Measurements from ENCODE around the gene VAV3. TPM values are rescaled to one million over a fixed set of nuclear protein-coding genes. Genes with fewer than 3 reads are reported as not detected.

Gene VAV3
- polyA plus RNA-seq, 1 donor (not counting 4 experiments of a cell fraction or from before 2014, with no cell fraction given): 19.6 TPM

- Histone ChIP-seq H3K27ac (ENCODE audit: control insufficient read depth, insufficient read depth, low read length) (no peak overlapping the region), H3K27me3 (ENCODE audit: control insufficient read depth, extremely low read depth, insufficient read depth, low read length) (no peaks in the 10 kb centered on the region), H3K9ac (ENCODE audit: control insufficient read depth, extremely low read depth, insufficient read depth, low read length) (no peak overlapping the region), H2AFZ (ENCODE audit: control insufficient read depth, low read length) (no peak overlapping the region), H3K4me1 (ENCODE audit: control insufficient read depth, extremely low read depth, insufficient read depth, low read length) (peaks cover 6% of the 10 kb centered on the region), H4K20me1 (ENCODE audit: control insufficient read depth, extremely low read depth, insufficient read depth, low read length) (no peaks in the 10 kb centered on the region), H3K9me3 (ENCODE audit: control insufficient read depth, low read depth, low read length) (no peaks in the 10 kb centered on the region), H3K9me1 (ENCODE audit: control insufficient read depth, extremely low read depth, insufficient read depth, low read length) (no peaks in the 10 kb centered on the region), H3K36me3 (ENCODE audit: control insufficient read depth in 2 of 2, extremely low read depth in 1 of 2, insufficient read depth in 2 of 2, low read length in 2 of 2) (no peaks in the 10 kb centered on the region), H3K79me2 (ENCODE audit: control insufficient read depth, insufficient read depth, low read length) (no peaks in the 10 kb centered on the region), H3K4me2 (ENCODE audit: control insufficient read depth, extremely low read depth, insufficient read depth, low read depth, low read length) (no peak overlapping the region), H3K4me3 (ENCODE audit: control insufficient read depth in 2 of 3, extremely low read depth in 1 of 3, insufficient read depth in 2 of 3, low read depth in 1 of 3, low read length in 3 of 3) (no peak overlapping the region)
- FAIRE-seq (no peak), DNase-seq (ENCODE audit: low read depth, low spot score) (no peak)
- TF ChIP-seq CTCF (optimal IDR thresholded peaks at IDR 0.05 in 1 of 3, IDR thresholded peaks at IDR 0.05 in 1 of 3, conservative IDR thresholded peaks at IDR 0.05 in 1 of 3; ENCODE audit: extremely low read depth in 1 of 3, insufficient read depth in 2 of 3, low read length in 3 of 3) (no peak), EZH2 (IDR thresholded peaks at IDR 0.05; ENCODE audit: low read length) (no peak)
- dilution Hi-C loops (cut with MboI; ENCODE audit: extremely low pct_ligation_motif_present, low sequenced_read_pairs): no loop called here
Observed at GRCh38 chr1:108000184-108000583, 35.2 kb upstream of the VAV3 start.

GRCh38 chr1:107997866-107998265, 32.9 kb upstream of the VAV3 start:
- Histone ChIP-seq H3K79me2 (ENCODE audit: control insufficient read depth, insufficient read depth, low read length) (no peaks in the 10 kb centered on the region), H4K20me1 (ENCODE audit: control insufficient read depth, extremely low read depth, insufficient read depth, low read length) (no peaks in the 10 kb centered on the region), H3K27me3 (ENCODE audit: control insufficient read depth, extremely low read depth, insufficient read depth, low read length) (no peaks in the 10 kb centered on the region), H3K9ac (ENCODE audit: control insufficient read depth, extremely low read depth, insufficient read depth, low read length) (no peak overlapping the region), H3K9me3 (ENCODE audit: control insufficient read depth, low read depth, low read length) (no peaks in the 10 kb centered on the region), H3K27ac (ENCODE audit: control insufficient read depth, insufficient read depth, low read length) (no peak overlapping the region), H3K36me3 (ENCODE audit: control insufficient read depth in 2 of 2, extremely low read depth in 1 of 2, insufficient read depth in 2 of 2, low read length in 2 of 2) (no peaks in the 10 kb centered on the region), H3K9me1 (ENCODE audit: control insufficient read depth, extremely low read depth, insufficient read depth, low read length) (no peaks in the 10 kb centered on the region), H2AFZ (ENCODE audit: control insufficient read depth, low read length) (no peak overlapping the region), H3K4me3 (ENCODE audit: control insufficient read depth in 2 of 3, extremely low read depth in 1 of 3, insufficient read depth in 2 of 3, low read depth in 1 of 3, low read length in 3 of 3) (no peak overlapping the region), H3K4me1 (ENCODE audit: control insufficient read depth, extremely low read depth, insufficient read depth, low read length) (peaks cover 6% of the 10 kb centered on the region), H3K4me2 (ENCODE audit: control insufficient read depth, extremely low read depth, insufficient read depth, low read depth, low read length) (no peak overlapping the region)
- FAIRE-seq (no peak), DNase-seq (ENCODE audit: low read depth, low spot score) (no peak)
- dilution Hi-C loops (cut with MboI; ENCODE audit: extremely low pct_ligation_motif_present, low sequenced_read_pairs): no loop called here
- TF ChIP-seq EZH2 (IDR thresholded peaks at IDR 0.05; ENCODE audit: low read length) (no peak), CTCF (optimal IDR thresholded peaks at IDR 0.05 in 1 of 3, IDR thresholded peaks at IDR 0.05 in 1 of 3, conservative IDR thresholded peaks at IDR 0.05 in 1 of 3; ENCODE audit: extremely low read depth in 1 of 3, insufficient read depth in 2 of 3, low read length in 3 of 3) (no peak)
